ENCODE results near the gene SHISA9. TPM values are rescaled to one million over a fixed set of nuclear protein-coding genes. Genes with fewer than 3 reads are reported as not detected.

SHISA9 gene
- total RNA-seq, 1 donor from 2014 or later, result 0.17 TPM

GRCh38 chr16:13080531-13080930 is 179.1 kb downstream of the SHISA9 start:
- DNase-seq, result no peak

DNA sequence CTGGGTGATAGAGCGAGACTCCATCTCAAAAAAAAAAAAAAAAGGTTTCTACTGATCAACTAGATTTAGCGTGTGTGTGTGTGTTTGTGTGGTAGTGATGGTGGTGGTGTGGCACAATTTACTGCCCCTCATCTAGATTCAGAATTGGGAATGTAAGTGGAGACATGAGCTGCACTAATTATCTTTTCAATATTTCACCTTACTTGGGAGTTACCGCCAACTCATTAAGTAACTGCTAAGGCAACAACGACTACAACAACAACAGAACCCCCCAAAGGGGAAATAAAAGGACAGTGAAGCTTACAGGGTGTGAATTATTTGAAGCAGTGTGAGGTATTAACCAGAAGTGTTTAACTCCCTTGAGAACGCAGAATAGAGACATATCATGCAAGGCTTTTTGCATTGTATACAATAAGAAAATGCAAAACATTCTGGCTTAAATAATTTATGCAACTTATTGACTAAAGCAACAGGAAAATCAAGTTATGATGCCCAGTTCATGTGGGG is 180.5 kb downstream of the SHISA9 start:
- no peak for DNase-seq

GRCh38 chr16:13083681-13084080 is 182.3 kb downstream of the SHISA9 start:
- DNase-seq, result no peak

DNA sequence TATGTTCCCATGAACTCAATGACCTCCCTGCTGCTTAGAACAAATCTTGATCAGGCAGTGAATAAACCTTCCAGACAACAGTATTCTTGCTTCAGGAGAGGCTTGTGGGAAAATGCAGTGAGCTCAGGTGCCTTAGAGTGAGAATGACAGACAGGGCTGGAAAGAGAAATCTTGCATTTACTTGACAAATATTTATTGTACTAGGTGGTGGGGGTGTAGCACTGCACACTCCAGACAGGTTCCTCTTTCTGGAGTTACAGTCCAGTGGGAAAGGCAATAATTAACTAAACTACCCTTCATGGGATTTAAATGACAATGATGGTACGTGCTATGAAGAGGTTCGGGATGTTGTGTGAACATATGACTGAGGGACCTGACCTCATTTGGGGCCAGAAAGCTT is 182.9 kb downstream of the SHISA9 start:
- DNase-seq, result no peak

DNA sequence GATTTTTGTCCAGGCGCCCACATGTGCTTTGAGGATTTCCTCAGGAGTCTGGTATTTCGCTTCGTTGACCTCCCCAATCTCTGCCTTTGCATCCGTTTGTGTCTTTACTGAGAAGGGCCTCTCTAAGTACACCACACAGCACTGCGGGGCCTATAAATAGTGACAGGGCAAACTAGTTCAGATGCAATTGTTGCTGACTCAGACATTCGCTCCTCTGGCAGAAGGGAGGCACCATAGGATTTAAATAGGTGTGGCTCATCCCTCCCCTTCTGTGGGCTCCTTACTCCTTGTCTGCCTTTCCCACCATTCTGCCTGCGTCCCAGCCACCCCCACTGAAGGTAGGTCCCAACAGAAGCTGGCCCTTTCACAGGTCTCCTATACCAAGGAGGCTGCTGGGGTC is 192.3 kb downstream of the SHISA9 start:
- no peak for DNase-seq

GRCh38 chr16:13095061-13095460 is 193.7 kb downstream of the SHISA9 start:
- DNase-seq, result no peak

GRCh38 chr16:13098536-13098935 is 197.1 kb downstream of the SHISA9 start:
- no peak for DNase-seq

- DNase-seq, result no peak
Observed at GRCh38 chr16:13099822-13100221, 198.4 kb downstream of the SHISA9 start.

DNA sequence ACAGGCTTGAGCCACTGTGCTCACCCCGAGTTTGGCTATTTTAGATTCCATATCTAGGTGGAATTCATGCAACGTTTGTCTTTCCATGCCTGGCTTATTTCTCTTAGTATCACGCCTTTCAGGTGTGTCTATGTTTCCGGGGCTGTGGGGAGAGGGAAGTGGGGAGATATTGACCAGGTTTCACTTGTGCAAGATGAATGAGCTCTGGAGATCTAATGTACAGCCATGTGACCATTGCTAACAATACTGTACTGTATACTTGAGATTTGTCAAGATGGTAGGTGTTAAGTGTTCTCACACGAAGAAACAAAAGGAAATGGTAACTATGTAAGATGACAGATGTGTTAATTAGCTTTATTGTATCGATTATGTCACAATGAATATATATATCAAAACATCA is 199.6 kb downstream of the SHISA9 start:
- no peak for DNase-seq

DNA sequence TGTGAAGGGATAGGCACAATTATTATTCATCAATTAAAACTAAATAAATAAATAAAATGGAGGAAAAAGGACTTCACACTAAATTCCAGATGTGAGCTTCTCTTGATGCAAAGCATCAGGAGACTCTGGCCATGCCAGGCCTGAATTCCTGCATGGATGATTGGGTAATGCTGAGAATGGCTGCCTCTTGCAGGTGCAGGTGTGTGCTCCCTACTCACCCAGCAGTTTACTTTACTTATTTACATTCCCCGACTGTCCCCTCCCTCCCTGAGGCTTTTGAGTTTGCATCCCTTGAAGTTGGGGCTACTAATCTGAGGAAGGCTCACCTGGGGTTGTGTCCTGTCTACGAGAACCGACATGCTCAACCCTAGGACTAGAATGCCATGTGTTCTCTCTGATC is 200.4 kb downstream of the SHISA9 start:
- DNase-seq, result no peak

DNA sequence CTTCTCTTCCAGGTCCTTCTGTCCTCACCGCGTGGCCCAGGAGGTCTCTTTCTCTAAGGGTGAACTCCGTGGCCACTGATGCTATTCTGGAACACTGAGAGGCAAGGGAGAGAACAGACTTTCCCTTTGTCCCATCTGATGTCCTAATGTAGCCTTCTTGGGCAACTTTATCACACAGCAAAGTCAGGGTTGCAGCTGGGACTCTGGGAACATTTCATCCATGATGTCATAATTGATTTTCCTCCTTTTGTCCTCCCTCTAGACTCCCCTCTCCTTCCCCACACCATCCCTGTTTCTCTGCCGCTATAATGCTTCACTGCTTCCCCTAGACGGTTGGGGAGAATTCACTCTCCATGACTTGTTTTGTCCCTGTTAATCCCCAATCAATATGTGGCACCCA is 201.0 kb downstream of the SHISA9 start:
- DNase-seq, result no peak

- no peak for DNase-seq
Observed at GRCh38 chr16:13103831-13104530, 202.6 kb downstream of the SHISA9 start.

- no peak for DNase-seq
Observed at GRCh38 chr16:13104772-13105171, 203.4 kb downstream of the SHISA9 start.

DNA sequence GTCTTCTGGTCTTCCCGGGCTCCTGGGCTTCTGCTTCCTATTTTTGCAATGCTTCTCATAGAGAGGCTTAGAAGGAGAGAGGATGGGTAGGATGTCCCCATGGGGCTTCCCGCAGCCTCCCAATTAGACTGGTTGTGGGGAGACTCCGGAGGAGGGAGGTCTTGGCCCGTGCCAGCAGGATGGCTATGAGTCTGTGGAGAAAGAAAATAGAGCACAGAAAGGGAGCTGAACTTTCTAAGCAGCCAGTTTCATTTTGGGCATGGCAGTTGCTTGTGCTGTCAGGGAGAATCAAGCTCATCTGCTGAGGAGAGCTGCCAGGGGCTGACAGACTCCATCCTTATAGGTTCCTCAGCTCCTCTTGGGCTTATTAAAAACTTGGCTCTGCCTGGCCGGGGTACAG is 204.0 kb downstream of the SHISA9 start:
- DNase-seq, result no peak

DNA sequence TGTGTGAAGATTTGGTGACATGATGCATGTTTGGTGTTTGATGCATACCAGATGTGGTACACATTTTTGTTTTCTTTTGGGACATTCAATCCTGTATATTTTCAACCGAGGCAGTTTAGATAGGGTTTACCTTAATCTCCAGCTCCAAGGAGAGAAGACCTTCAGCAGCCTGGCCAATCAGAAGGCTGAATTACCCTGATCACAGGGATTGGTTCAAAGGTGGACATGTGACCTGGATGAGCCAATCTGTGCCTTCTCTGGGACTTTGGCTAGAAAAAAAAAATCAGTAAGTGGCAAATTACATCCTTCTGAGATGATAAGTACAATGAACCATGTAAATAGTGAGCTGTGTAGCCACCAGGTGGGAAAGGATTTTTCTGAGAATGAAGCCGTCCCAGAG is 205.1 kb downstream of the SHISA9 start:
- no peak for DNase-seq

DNA sequence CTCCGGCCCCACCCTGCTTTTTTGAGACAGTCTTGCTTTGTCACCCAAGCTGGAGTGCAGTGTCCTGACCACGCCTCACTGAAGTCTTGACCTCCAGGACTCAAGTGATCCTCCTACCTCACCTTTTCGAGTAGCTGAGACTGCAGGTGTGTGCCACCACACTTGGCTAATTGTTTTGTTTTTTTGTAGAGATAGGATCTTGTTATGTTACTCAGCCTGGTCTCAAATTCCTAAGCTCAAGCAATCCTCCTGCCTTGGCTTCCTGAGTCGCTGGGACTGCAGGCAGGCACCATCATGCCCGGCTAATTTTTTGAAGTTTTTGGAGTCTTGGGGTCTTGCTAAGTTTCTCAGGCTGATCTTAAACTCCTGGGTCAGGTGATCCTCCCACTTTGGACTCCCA is 206.7 kb downstream of the SHISA9 start:
- no peak for DNase-seq

GRCh38 chr16:13109171-13109570 is 207.8 kb downstream of the SHISA9 start:
- no peak for DNase-seq

- DNase-seq, result no peak
Observed at GRCh38 chr16:13110124-13110796, 208.9 kb downstream of the SHISA9 start.

DNA sequence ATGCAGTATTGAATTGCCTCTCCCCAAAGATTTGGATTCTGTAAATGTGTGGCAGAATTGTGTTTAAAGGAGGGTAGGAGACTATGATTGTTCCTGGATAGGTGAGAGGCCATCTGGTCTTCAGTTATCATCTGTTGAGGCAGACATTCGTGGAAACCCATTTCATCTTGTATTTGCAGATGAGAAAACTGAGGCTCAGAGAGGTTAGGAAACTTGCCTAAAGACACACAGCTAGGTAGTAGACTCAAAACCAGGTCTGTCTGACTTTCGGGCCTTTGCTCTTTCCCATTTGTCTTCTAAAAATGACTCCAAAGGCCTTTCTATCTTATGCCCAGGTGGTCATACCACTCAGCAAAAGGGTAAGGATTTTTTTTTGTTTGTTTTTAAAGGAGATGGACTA is 210.3 kb downstream of the SHISA9 start:
- no peak for DNase-seq

- no peak for DNase-seq
Observed at GRCh38 chr16:13113741-13114140, 212.3 kb downstream of the SHISA9 start.

- DNase-seq, result no peak
Observed at GRCh38 chr16:13118091-13118490, 216.7 kb downstream of the SHISA9 start.

GRCh38 chr16:13120091-13120490 is 218.7 kb downstream of the SHISA9 start:
- DNase-seq, result no peak

DNA sequence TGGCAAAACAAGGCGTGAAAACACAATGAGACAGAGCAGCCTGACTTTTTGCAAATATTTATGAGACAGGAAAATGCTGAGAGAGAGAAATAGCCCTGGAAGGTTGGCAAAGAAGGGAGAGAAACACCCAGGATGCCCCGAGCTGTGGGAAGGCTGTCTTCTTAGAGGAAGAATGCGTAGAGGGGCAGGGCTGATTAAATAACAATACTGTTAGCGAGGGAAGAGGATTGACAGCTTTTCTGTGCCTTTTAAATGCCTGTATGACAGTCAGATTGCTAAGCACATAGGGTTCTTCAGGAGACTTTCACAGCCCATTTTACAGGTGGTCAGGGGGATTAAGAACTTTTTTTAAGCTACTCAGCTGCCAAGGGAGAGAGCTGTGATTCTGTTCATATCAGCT is 219.2 kb downstream of the SHISA9 start:
- DNase-seq, result no peak

GRCh38 chr16:13123991-13124390 is 222.6 kb downstream of the SHISA9 start:
- no peak for DNase-seq
